Measurements from ENCODE around the gene SNTG2. TPM values are rescaled to one million over a fixed set of nuclear protein-coding genes. Genes with fewer than 3 reads are reported as not detected.

Gene SNTG2
- polyA plus RNA-seq, 3 donors, result not detected

DNA sequence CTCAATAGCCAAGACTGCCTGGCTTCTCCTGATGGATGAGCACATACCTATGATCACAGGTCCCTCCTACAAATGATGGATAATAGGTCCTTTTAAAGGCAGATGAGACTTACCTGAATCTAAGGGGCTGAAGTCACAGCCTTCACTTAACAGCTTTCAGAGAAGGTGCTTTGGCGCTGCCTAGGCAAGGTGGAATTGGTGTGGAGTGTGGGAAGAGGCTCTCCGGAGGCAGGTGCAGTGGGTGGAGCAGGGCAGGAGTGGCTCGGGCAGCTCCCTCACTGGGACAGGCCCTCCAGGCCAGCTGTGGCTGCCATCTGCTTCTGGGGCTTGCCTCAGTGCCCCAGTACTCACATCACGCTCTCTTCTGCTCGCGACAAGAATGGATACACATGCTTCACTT lies 363.6 kb downstream of the SNTG2 start:
- Histone ChIP-seq H3K4me2 (replicated peaks; ENCODE audit: extremely low read depth, low read length, poor library complexity, severe bottlenecking) (no peak overlapping the region), H3K9me3 (replicated peaks in 1 of 2; ENCODE audit: control insufficient read depth in 1 of 2, insufficient read depth in 1 of 2, low read length in 2 of 2) (no peaks in the 10 kb centered on the region), H3K4me3 (replicated peaks in 1 of 3; ENCODE audit: low read depth in 2 of 3, low read length in 3 of 3) (no peak overlapping the region), H3K9ac (ENCODE audit: insufficient read depth, low read length, poor library complexity, severe bottlenecking) (no peak overlapping the region), H2AFZ (ENCODE audit: insufficient read depth, low read depth, low read length, poor library complexity, severe bottlenecking) (no peak overlapping the region), H3K27me3 (ENCODE audit: control insufficient read depth in 2 of 2, insufficient read depth in 2 of 2, low read length in 2 of 2) (no peaks in the 10 kb centered on the region), H3K79me2 (ENCODE audit: insufficient read depth, low read length) (no peaks in the 10 kb centered on the region), H3K27ac (ENCODE audit: low read depth in 1 of 2, low read length in 2 of 2) (no peak overlapping the region), H3K4me1 (ENCODE audit: control insufficient read depth in 1 of 2, insufficient read depth in 2 of 2, low read length in 2 of 2) (no peaks in the 10 kb centered on the region), H4K20me1 (ENCODE audit: insufficient read depth, low read length) (no peaks in the 10 kb centered on the region), H3K36me3 (replicated peaks in 1 of 2; ENCODE audit: control insufficient read depth in 1 of 2, insufficient read depth in 2 of 2, low read length in 2 of 2) (no peaks in the 10 kb centered on the region)
- Mint-ChIP-seq H3K4me1 (no peaks in the 10 kb centered on the region), H3K36me3 (no peaks in the 10 kb centered on the region), H3K27ac (no peak overlapping the region), H3K27me3 (ENCODE audit: low read depth in 3 of 3) (peaks cover 2 to 4% (median 3%) of the 10 kb centered on the region in 3 donors), H3K9me3 (peaks cover 3 to 12% (median 8%) of the 10 kb centered on the region in 7 donors), H3K4me3 (no peak overlapping the region)
- intact Hi-C loops (cut with micrococcal nuclease), result no loop called here
- WGBS (ENCODE audit: insufficient coverage), result 89% methylated on average over 3 of the region's 6 CpGs
- DNase-seq, result no peak
- TF ChIP-seq, protein P1, sequence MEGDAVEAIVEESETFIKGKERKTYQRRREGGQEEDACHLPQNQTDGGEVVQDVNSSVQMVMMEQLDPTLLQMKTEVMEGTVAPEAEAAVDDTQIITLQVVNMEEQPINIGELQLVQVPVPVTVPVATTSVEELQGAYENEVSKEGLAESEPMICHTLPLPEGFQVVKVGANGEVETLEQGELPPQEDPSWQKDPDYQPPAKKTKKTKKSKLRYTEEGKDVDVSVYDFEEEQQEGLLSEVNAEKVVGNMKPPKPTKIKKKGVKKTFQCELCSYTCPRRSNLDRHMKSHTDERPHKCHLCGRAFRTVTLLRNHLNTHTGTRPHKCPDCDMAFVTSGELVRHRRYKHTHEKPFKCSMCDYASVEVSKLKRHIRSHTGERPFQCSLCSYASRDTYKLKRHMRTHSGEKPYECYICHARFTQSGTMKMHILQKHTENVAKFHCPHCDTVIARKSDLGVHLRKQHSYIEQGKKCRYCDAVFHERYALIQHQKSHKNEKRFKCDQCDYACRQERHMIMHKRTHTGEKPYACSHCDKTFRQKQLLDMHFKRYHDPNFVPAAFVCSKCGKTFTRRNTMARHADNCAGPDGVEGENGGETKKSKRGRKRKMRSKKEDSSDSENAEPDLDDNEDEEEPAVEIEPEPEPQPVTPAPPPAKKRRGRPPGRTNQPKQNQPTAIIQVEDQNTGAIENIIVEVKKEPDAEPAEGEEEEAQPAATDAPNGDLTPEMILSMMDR (IDR thresholded peaks at IDR 0.05), result no peak

DNA sequence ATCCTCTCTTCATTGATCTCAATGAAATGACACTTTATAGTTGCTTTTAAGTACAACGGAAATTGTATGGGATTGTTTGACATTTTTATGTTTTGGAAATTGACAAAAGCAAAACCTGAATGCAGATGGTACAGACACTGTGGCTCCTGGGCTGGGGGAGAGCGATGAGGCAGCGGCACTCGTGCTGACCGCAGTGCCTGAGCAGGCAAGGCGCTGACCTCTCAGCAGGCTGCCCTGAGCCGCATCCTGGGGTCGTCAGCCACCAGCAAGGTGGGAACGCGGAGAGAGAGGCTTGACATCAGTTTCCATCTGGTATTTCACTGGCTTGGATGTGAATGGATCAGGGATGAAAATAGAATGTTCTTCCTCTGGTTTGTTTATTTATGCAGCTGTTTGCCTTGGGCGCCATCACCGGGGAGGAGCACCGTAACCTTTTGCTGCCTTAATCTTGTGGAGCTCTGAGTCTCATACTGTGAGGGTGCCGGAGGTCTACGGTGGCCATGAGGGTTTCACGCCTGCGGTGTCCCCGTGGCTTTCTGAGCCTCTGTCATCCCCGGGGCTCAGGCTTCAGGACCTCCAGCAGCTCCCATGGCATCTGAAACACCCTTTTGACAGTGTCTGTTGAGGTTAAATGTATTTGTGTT lies 367.8 kb downstream of the SNTG2 start:
- no peak overlapping the region for H3K4me3 Mint-ChIP-seq
- H3K4me1 Mint-ChIP-seq, result no peaks in the 10 kb centered on the region
- no peaks in the 10 kb centered on the region for H3K27me3 ChIP-seq (ENCODE audit: control insufficient read depth in 2 of 2, insufficient read depth in 2 of 2, low read length in 2 of 2)
- H3K36me3 ChIP-seq (replicated peaks in 1 of 2; ENCODE audit: control insufficient read depth in 1 of 2, insufficient read depth in 2 of 2, low read length in 2 of 2), result no peaks in the 10 kb centered on the region
- no peak overlapping the region for H3K4me3 ChIP-seq (replicated peaks in 1 of 3; ENCODE audit: low read depth in 2 of 3, low read length in 3 of 3)
- H3K36me3 Mint-ChIP-seq, result no peaks in the 10 kb centered on the region
- H4K20me1 ChIP-seq (ENCODE audit: insufficient read depth, low read length), result no peaks in the 10 kb centered on the region
- no peak overlapping the region for H3K9ac ChIP-seq (ENCODE audit: insufficient read depth, low read length, poor library complexity, severe bottlenecking)
- no peak overlapping the region for H3K27ac ChIP-seq (ENCODE audit: low read depth in 1 of 2, low read length in 2 of 2)
- H3K9me3 ChIP-seq (replicated peaks in 1 of 2; ENCODE audit: control insufficient read depth in 1 of 2, insufficient read depth in 1 of 2, low read length in 2 of 2), result no peaks in the 10 kb centered on the region
- H3K4me1 ChIP-seq (ENCODE audit: control insufficient read depth in 1 of 2, insufficient read depth in 2 of 2, low read length in 2 of 2), result no peaks in the 10 kb centered on the region
- peaks cover 1 to 6% (median 2%) of the 10 kb centered on the region in 3 donors for H3K27me3 Mint-ChIP-seq (ENCODE audit: low read depth in 3 of 3)
- TF ChIP-seq, protein P1 (IDR thresholded peaks at IDR 0.05), result no peak
- H3K9me3 Mint-ChIP-seq, result peaks cover 1 to 10% (median 4%) of the 10 kb centered on the region in 7 donors
- 90% methylated on average over 13 of the region's 19 CpGs for WGBS (ENCODE audit: insufficient coverage)
- H3K27ac Mint-ChIP-seq, result no peak overlapping the region
- intact Hi-C loops (cut with micrococcal nuclease), result no loop called here
- no peak overlapping the region for H3K4me2 ChIP-seq (replicated peaks; ENCODE audit: extremely low read depth, low read length, poor library complexity, severe bottlenecking)
- H3K79me2 ChIP-seq (ENCODE audit: insufficient read depth, low read length), result no peaks in the 10 kb centered on the region
- no peak overlapping the region for H2AFZ ChIP-seq (ENCODE audit: insufficient read depth, low read depth, low read length, poor library complexity, severe bottlenecking)
- no peak for DNase-seq

Measured in CD14-positive monocyte (primary cell).